Spinal cord (tissue), 10 donors: ENCODE results near the gene NUDT6. TPM values are rescaled to one million over a fixed set of nuclear protein-coding genes. Genes with fewer than 3 reads are reported as not detected.
"Not testable (repeated sequence)": the region's sequence is repeated elsewhere in the genome, so short reads cannot be mapped to it uniquely, and the experiment has no call there.

Experiments used
- DNase-seq, 6 donors: peaks; one replicate each; pipeline versions ENCODE4 v3.0.0 to v3.0.0-alpha.2; 2013 to 2015; ENCODE audit warnings: low spot score in 6 of 6, low read depth in 4 of 6
- H3K27ac ChIP-seq: one replicate; pipeline ENCODE4 v1.5.1; 2013; ENCODE audit warnings: low read depth, low read length, control low read depth
- H3K27me3 ChIP-seq: one replicate; pipeline ENCODE4 v1.6.1; 2013; ENCODE audit warnings: low read length; ENCODE audit not compliant: control insufficient read depth, insufficient read depth
- H3K36me3 ChIP-seq: one replicate; pipeline ENCODE4 v1.6.1; 2013; ENCODE audit warnings: low read length; ENCODE audit not compliant: control insufficient read depth, insufficient read depth
- H3K4me1 ChIP-seq: one replicate; pipeline ENCODE4 v1.6.1; 2013; ENCODE audit warnings: low read length; ENCODE audit not compliant: control insufficient read depth, insufficient read depth
- H3K4me3 ChIP-seq: one replicate; pipeline ENCODE4 v1.5.1; 2013; ENCODE audit warnings: low read depth, low read length, control low read depth
- H3K9me3 ChIP-seq: one replicate; pipeline ENCODE4 v1.6.1; 2013; ENCODE audit warnings: low read length; ENCODE audit not compliant: control insufficient read depth, insufficient read depth
- WGBS: methylation state at CpG from one replicate; pipeline ENCODE4 v1.1.5; 2013; ENCODE audit warnings: missing lambda C conversion rate; ENCODE audit not compliant: insufficient coverage; 5-methylcytosine and 5-hydroxymethylcytosine counted together
- polyA plus RNA-seq, 2 donors: library from polyadenylated mRNA; unstranded; fragments of 120-200 nt; gene quantifications; one replicate each; pipeline ENCODE4 v1.2.1, GENCODE V29; 2013; ENCODE audit not compliant: insufficient read length in 2 of 2
- total RNA-seq, 2 donors: library from RNA; depleted of rRNA in 1 of 2; stranded (reverse); fragments of 120-200 nt in 1 of 2; fragments of >200 nt in 1 of 2; gene quantifications; one replicate each; pipeline versions ENCODE4 v1.2.3 to v1.2.4, GENCODE V29; 2013 to 2014
- donor health status: healthy.

Gene NUDT6
- total and polyA plus RNA-seq, 4 donors: 11.1 to 12.5 (median 11.6) TPM

GRCh38 chr4:122884499-122884898 lies 37.9 kb downstream of the NUDT6 start:
- no peak for DNase-seq
- H3K9me3 ChIP-seq: no peaks in the 10 kb centered on the region
- H3K4me3 ChIP-seq: no peak overlapping the region
- H3K27me3 ChIP-seq: no peaks in the 10 kb centered on the region
- no CpG with 5 or more reads among the region's 1 CpG for WGBS
- H3K27ac ChIP-seq: no peak overlapping the region
- H3K36me3 ChIP-seq: peaks cover 6% of the 10 kb centered on the region
- no peaks in the 10 kb centered on the region for H3K4me1 ChIP-seq

- DNase-seq: no peak
- no peaks in the 10 kb centered on the region for H3K9me3 ChIP-seq
- 80% methylated on average over 1 of the region's 5 CpGs for WGBS
- no peaks in the 10 kb centered on the region for H3K4me1 ChIP-seq
- H3K4me3 ChIP-seq: no peak overlapping the region
- peaks cover 6% of the 10 kb centered on the region for H3K36me3 ChIP-seq
- no peaks in the 10 kb centered on the region for H3K27me3 ChIP-seq
- no peak overlapping the region for H3K27ac ChIP-seq
These were observed 39.3 kb downstream of the NUDT6 start for GRCh38 chr4:122882857-122883735.

GRCh38 chr4:122879001-122879400 lies 43.4 kb downstream of the NUDT6 start:
- H3K4me3 ChIP-seq: no peak overlapping the region
- H3K4me1 ChIP-seq: no peaks in the 10 kb centered on the region
- H3K9me3 ChIP-seq: no peaks in the 10 kb centered on the region
- H3K27ac ChIP-seq: no peak overlapping the region
- H3K36me3 ChIP-seq: peaks cover 6% of the 10 kb centered on the region
- no peak for DNase-seq
- no peaks in the 10 kb centered on the region for H3K27me3 ChIP-seq

GRCh38 chr4:122876456-122876855 lies 45.9 kb downstream of the NUDT6 start:
- WGBS: no CpG with 5 or more reads among the region's 3 CpGs
- DNase-seq: no peak
- H3K9me3 ChIP-seq: no peaks in the 10 kb centered on the region
- H3K4me1 ChIP-seq: no peaks in the 10 kb centered on the region
- H3K27me3 ChIP-seq: no peaks in the 10 kb centered on the region
- no peak overlapping the region for H3K27ac ChIP-seq
- H3K36me3 ChIP-seq: peaks cover 6% of the 10 kb centered on the region
- H3K4me3 ChIP-seq: no peak overlapping the region

- DNase-seq: no peak
- H3K27ac ChIP-seq: no peak overlapping the region
- no peaks in the 10 kb centered on the region for H3K27me3 ChIP-seq
- H3K4me3 ChIP-seq: no peak overlapping the region
- no peaks in the 10 kb centered on the region for H3K9me3 ChIP-seq
- H3K36me3 ChIP-seq: peaks cover 5% of the 10 kb centered on the region
- H3K4me1 ChIP-seq: no peaks in the 10 kb centered on the region
- WGBS: 94% methylated on average over 2 of the region's 5 CpGs
These were observed 46.4 kb downstream of the NUDT6 start for GRCh38 chr4:122875949-122876348.

GRCh38 chr4:122873821-122874593 lies 48.4 kb downstream of the NUDT6 start:
- H3K27me3 ChIP-seq: no peaks in the 10 kb centered on the region
- no CpG with 5 or more reads among the region's 4 CpGs for WGBS
- no peak overlapping the region for H3K27ac ChIP-seq
- H3K4me1 ChIP-seq: no peaks in the 10 kb centered on the region
- H3K4me3 ChIP-seq: no peak overlapping the region
- no peak for DNase-seq
- no peaks in the 10 kb centered on the region for H3K36me3 ChIP-seq
- peaks cover 2% of the 10 kb centered on the region for H3K9me3 ChIP-seq

- DNase-seq: no peak
- WGBS: no CpG with 5 or more reads among the region's 1 CpG
- Histone ChIP-seq H3K4me1 (no peaks in the 10 kb centered on the region), H3K36me3 (no peaks in the 10 kb centered on the region), H3K4me3 (no peak overlapping the region), H3K27me3 (no peaks in the 10 kb centered on the region), H3K27ac (no peak overlapping the region), H3K9me3 (peaks cover 2% of the 10 kb centered on the region)
These were observed 49.3 kb downstream of the NUDT6 start for GRCh38 chr4:122873146-122873545.

- not testable (repeated sequence) for H3K9me3 ChIP-seq, H3K4me3 ChIP-seq, H3K36me3 ChIP-seq, DNase-seq, H3K4me1 ChIP-seq, H3K27me3 ChIP-seq, H3K27ac ChIP-seq
- 100% methylated on average over 1 of the region's 3 CpGs for WGBS
These were observed 54.2 kb downstream of the NUDT6 start for GRCh38 chr4:122868235-122868634.

GRCh38 chr4:122865425-122865824 lies 57.0 kb downstream of the NUDT6 start:
- Histone ChIP-seq H3K4me3 (no peak overlapping the region), H3K36me3 (no peaks in the 10 kb centered on the region), H3K27me3 (no peaks in the 10 kb centered on the region), H3K9me3 (peaks cover 2% of the 10 kb centered on the region), H3K4me1 (no peaks in the 10 kb centered on the region), H3K27ac (no peak overlapping the region)
- no CpG with 5 or more reads among the region's 4 CpGs for WGBS
- DNase-seq: no peak
